Kidney glomerular epithelial cell (primary cell): Measurements from ENCODE around the gene BMAL2.

Source experiments
- DNase-seq: peaks from one replicate; lab custom pipeline; 2025; lab: John Stamatoyannopoulos, UW

Gene BMAL2

GRCh38 chr12:27332714-27333402, at the start of gene BMAL2:
Gene BMAL2 (plus strand): TSS chr12:27332836. CDS start chr12:27333073, 237 bp downstream.
- no peak for DNase-seq

GRCh38 chr12:27284021-27284420, 48.6 kb upstream of the BMAL2 start:
- no peak for DNase-seq

- DNase-seq = peak; percentile 21
Measured at GRCh38 chr12:27284751-27285150, 47.9 kb upstream of the BMAL2 start.

GRCh38 chr12:27285403-27285802, 47.2 kb upstream of the BMAL2 start:
- no peak for DNase-seq

- DNase-seq = no peak
Measured at GRCh38 chr12:27289414-27289813, 43.2 kb upstream of the BMAL2 start.

GRCh38 chr12:27290501-27291168, 42.0 kb upstream of the BMAL2 start:
- DNase-seq = no peak

GRCh38 chr12:27291862-27292261, 40.8 kb upstream of the BMAL2 start:
- DNase-seq = no peak

- no peak for DNase-seq
Measured at GRCh38 chr12:27292718-27293117, 39.9 kb upstream of the BMAL2 start.

- DNase-seq = no peak
Measured at GRCh38 chr12:27293463-27293862, 39.2 kb upstream of the BMAL2 start.

- DNase-seq = no peak
Measured at GRCh38 chr12:27296674-27297073, 36.0 kb upstream of the BMAL2 start.

- DNase-seq = no peak
Measured at GRCh38 chr12:27297566-27297965, 35.1 kb upstream of the BMAL2 start.

- DNase-seq = no peak
Measured at GRCh38 chr12:27299102-27299501, 33.5 kb upstream of the BMAL2 start.

- DNase-seq = no peak
Measured at GRCh38 chr12:27300226-27300625, 32.4 kb upstream of the BMAL2 start.

GRCh38 chr12:27303139-27304111, 29.2 kb upstream of the BMAL2 start:
- no peak for DNase-seq

- no peak for DNase-seq
Measured at GRCh38 chr12:27304856-27305255, 27.8 kb upstream of the BMAL2 start.

GRCh38 chr12:27305673-27306456, 26.8 kb upstream of the BMAL2 start:
- DNase-seq = peak; percentile 58

GRCh38 chr12:27309293-27309994, 23.2 kb upstream of the BMAL2 start:
- no peak for DNase-seq

- no peak for DNase-seq
Measured at GRCh38 chr12:27309995-27310315, 22.7 kb upstream of the BMAL2 start.

- no peak for DNase-seq
Measured at GRCh38 chr12:27316947-27317346, 15.7 kb upstream of the BMAL2 start.

- DNase-seq = peak; percentile 2
Measured at GRCh38 chr12:27319409-27319808, 13.2 kb upstream of the BMAL2 start.

GRCh38 chr12:27319848-27320247, 12.8 kb upstream of the BMAL2 start:
- no peak for DNase-seq
